ENCODE data around the gene YKT6. TPM values are rescaled to one million over a fixed set of nuclear protein-coding genes. Genes with fewer than 3 reads are reported as not detected.

YKT6 gene
- total RNA-seq, 1 experiment from 2014 or later, result 142 TPM

- CTCF ChIA-PET, result no interaction called here
- H3K9me3 ChIP-seq (ENCODE audit: insufficient read depth, low read depth), result no peaks in the 10 kb centered on the region; the same call in 1 of the 2 replicates
- H3K36me3 ChIP-seq (ENCODE audit: low read depth), result no peaks in the 10 kb centered on the region
- H3K27me3 ChIP-seq (ENCODE audit: insufficient read depth, low read depth), result no peaks in the 10 kb centered on the region
- intact Hi-C loops (cut with micrococcal nuclease; ENCODE audit: unreplicated experiment), result no loop called here
- no peaks in the 10 kb centered on the region for H3K79me2 ChIP-seq (ENCODE audit: low read depth)
- H3K4me3 ChIP-seq, result no peak overlapping the region
- no peak overlapping the region for H3K4me2 ChIP-seq
- no peak for DNase-seq
- no peak for TF ChIP-seq EZH2 (IDR thresholded peaks at IDR 0.05; ENCODE audit: low read depth)
- no peaks in the 10 kb centered on the region for H4K20me1 ChIP-seq (ENCODE audit: insufficient read depth)
- no peak overlapping the region for H2AFZ ChIP-seq
- H3K4me1 ChIP-seq (replicated peaks; ENCODE audit: insufficient read depth), result peaks cover 40% of the 10 kb centered on the region
- no peak overlapping the region for H3K27ac ChIP-seq
- BruUV-seq (replicated peaks), result no TSS peak
- H3F3A ChIP-seq (ENCODE audit: insufficient read depth, low read depth), result peaks cover 22% of the 10 kb centered on the region
- POLR2A ChIA-PET (ENCODE audit: unreplicated experiment), result no interaction called here
- H3K9me2 ChIP-seq (ENCODE audit: insufficient read depth), result no peaks in the 10 kb centered on the region
Measured at GRCh38 chr7:44176486-44176885, 24.3 kb upstream of the YKT6 start.

- Histone ChIP-seq H2AFZ (no peak overlapping the region), H4K20me1 (ENCODE audit: insufficient read depth) (no peaks in the 10 kb centered on the region), H3K4me3 (no peak overlapping the region), H3K27me3 (ENCODE audit: insufficient read depth, low read depth) (no peaks in the 10 kb centered on the region), H3K79me2 (ENCODE audit: low read depth) (no peaks in the 10 kb centered on the region), H3K36me3 (ENCODE audit: low read depth) (no peaks in the 10 kb centered on the region), H3K4me2 (peak overlapping the region; percentile 26), H3K9me2 (ENCODE audit: insufficient read depth) (no peaks in the 10 kb centered on the region), H3K9me3 (ENCODE audit: insufficient read depth, low read depth) (peaks cover 3% of the 10 kb centered on the region), H3F3A (ENCODE audit: insufficient read depth, low read depth) (peaks cover 22% of the 10 kb centered on the region), H3K27ac (no peak overlapping the region), H3K4me1 (replicated peaks; ENCODE audit: insufficient read depth) (peaks cover 41% of the 10 kb centered on the region)
- intact Hi-C loops (cut with micrococcal nuclease; ENCODE audit: unreplicated experiment), result no loop called here
- no TSS peak for BruUV-seq (replicated peaks)
- peak; percentile 45 to 79 for DNase-seq
- no peak for TF ChIP-seq EZH2 (IDR thresholded peaks at IDR 0.05; ENCODE audit: low read depth)
- TF ChIP-seq CTCF (conservative IDR thresholded peaks at IDR 0.05), result no peak
- ChIA-PET POLR2A (ENCODE audit: unreplicated experiment) (interaction anchor here (0.5 to 0.6 kb wide), 2 partner anchors 34 to 405 kb away, joined by 3 to 4 read pairs; no protein-coding TSS in a partner anchor), CTCF (interaction anchor here (0.5 to 1.1 kb wide), 3 partner anchors 24 to 105 kb away, joined by 3 to 4 read pairs (median 3); no protein-coding TSS in a partner anchor)
Measured at GRCh38 chr7:44177570-44178131, 23.1 kb upstream of the YKT6 start.

- no peak overlapping the region for H2AFZ ChIP-seq
- H3K27ac ChIP-seq, result no peak overlapping the region
- no peaks in the 10 kb centered on the region for H3K79me2 ChIP-seq (ENCODE audit: low read depth)
- intact Hi-C loops (cut with micrococcal nuclease; ENCODE audit: unreplicated experiment), result loop anchor here (5.0 kb wide), 2 partner anchors 48 to 98 kb away; partner anchors contain the start of gene POLM
- BruUV-seq (replicated peaks), result no TSS peak
- H3K4me2 ChIP-seq, result peak overlapping the region; percentile 27; the same call in 1 of the 2 replicates
- no peaks in the 10 kb centered on the region for H3K9me2 ChIP-seq (ENCODE audit: insufficient read depth)
- peaks cover 5% of the 10 kb centered on the region for H3K9me3 ChIP-seq (ENCODE audit: insufficient read depth, low read depth)
- no peaks in the 10 kb centered on the region for H3K27me3 ChIP-seq (ENCODE audit: insufficient read depth, low read depth)
- no peak for TF ChIP-seq EZH2 (IDR thresholded peaks at IDR 0.05; ENCODE audit: low read depth)
- no peak for TF ChIP-seq CTCF (conservative IDR thresholded peaks at IDR 0.05)
- peaks cover 39% of the 10 kb centered on the region for H3F3A ChIP-seq (ENCODE audit: insufficient read depth, low read depth)
- H4K20me1 ChIP-seq (ENCODE audit: insufficient read depth), result no peaks in the 10 kb centered on the region
- no peaks in the 10 kb centered on the region for H3K36me3 ChIP-seq (ENCODE audit: low read depth)
- CTCF ChIA-PET, result no interaction called here
- POLR2A ChIA-PET (ENCODE audit: unreplicated experiment), result no interaction called here
- H3K4me1 ChIP-seq (replicated peaks; ENCODE audit: insufficient read depth), result peaks cover 61% of the 10 kb centered on the region
- DNase-seq, result peak; percentile 58 to 96
- H3K4me3 ChIP-seq, result no peak overlapping the region
Measured at GRCh38 chr7:44180631-44181030, 20.1 kb upstream of the YKT6 start.

All from PC-9 (cell line).